ENCODE data around the gene RALGDS. TPM values are rescaled to one million over a fixed set of nuclear protein-coding genes. Genes with fewer than 3 reads are reported as not detected.

The RALGDS gene
- total RNA-seq, 6 experiments from 2014 or later: 4.3 to 19.8 (median 5.7) TPM

DNA sequence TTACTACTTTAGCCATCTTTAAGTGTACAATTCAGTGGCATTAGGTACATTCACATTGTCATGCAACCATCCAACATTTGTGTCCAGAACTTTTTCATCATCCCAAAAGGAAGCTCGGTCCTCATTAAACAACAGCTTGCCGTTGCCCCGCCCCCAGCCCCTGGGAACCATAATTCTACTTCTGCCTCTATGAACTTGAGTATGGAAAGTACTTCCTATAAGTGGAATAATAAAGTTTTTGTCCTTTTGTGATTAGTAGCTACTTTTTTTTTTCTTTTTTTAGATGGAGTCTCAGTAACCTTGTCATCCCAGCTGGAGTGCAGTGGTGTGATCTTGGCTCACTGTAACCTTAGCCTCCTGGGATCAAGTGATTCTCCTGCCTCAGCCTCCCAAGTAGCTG lies 37.7 kb upstream of the RALGDS start:
- no peaks in the 10 kb centered on the region for H3K27me3 ChIP-seq
- peaks cover 0 to 6% (median 0%) of the 10 kb centered on the region in 4 donors for H3K4me1 ChIP-seq
- H3K36me3 ChIP-seq: no peaks in the 10 kb centered on the region
- ATAC-seq (no peak), DNase-seq (no peak)
- no peak overlapping the region for H3K4me3 ChIP-seq
- H3K27ac ChIP-seq: no peak overlapping the region
- H3K9me3 ChIP-seq: no peaks in the 10 kb centered on the region
- intact Hi-C loops (cut with DNase I): no loop called here
- TF ChIP-seq, protein P1, sequence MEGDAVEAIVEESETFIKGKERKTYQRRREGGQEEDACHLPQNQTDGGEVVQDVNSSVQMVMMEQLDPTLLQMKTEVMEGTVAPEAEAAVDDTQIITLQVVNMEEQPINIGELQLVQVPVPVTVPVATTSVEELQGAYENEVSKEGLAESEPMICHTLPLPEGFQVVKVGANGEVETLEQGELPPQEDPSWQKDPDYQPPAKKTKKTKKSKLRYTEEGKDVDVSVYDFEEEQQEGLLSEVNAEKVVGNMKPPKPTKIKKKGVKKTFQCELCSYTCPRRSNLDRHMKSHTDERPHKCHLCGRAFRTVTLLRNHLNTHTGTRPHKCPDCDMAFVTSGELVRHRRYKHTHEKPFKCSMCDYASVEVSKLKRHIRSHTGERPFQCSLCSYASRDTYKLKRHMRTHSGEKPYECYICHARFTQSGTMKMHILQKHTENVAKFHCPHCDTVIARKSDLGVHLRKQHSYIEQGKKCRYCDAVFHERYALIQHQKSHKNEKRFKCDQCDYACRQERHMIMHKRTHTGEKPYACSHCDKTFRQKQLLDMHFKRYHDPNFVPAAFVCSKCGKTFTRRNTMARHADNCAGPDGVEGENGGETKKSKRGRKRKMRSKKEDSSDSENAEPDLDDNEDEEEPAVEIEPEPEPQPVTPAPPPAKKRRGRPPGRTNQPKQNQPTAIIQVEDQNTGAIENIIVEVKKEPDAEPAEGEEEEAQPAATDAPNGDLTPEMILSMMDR (IDR thresholded peaks at IDR 0.05): no peak
- no peak for TF ChIP-seq POLR2A (IDR thresholded peaks at IDR 0.05)
- 100% methylated on average over 3 of the region's 3 CpGs for WGBS (ENCODE audit: insufficient coverage, low coverage, low lambda C conversion rate, missing lambda C conversion rate)

DNA sequence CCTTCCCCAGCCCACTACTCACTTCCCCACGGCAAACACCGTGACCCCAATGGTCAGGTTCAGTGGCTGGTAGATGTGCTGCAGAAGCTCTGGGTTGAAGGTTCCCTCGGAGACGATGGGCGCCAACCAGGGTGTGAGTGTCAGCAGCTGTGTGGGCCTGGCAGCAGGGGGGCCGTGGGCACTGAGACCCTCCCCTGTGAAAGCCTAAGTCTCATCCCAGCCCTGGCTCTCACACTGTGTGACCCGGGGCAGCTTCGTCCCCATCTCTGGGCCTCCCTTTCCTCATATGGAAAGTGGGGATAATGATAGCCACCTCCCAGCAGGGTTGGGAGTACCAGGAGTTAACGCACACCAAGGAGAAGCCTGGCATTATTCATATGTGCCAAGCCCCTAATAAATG lies 34.1 kb upstream of the RALGDS start:
- H3K4me3 ChIP-seq: no peak overlapping the region
- DNase-seq (peak in 1 of 3 donors; percentile 47), ATAC-seq (no peak)
- no peaks in the 10 kb centered on the region for H3K36me3 ChIP-seq
- H3K9me3 ChIP-seq: no peaks in the 10 kb centered on the region
- 100% methylated on average over 1 of the region's 9 CpGs for WGBS (ENCODE audit: insufficient coverage, low coverage, low lambda C conversion rate, missing lambda C conversion rate)
- no peak overlapping the region for H3K27ac ChIP-seq
- intact Hi-C loops (cut with DNase I): no loop called here
- TF ChIP-seq, protein P1 (IDR thresholded peaks at IDR 0.05): no peak
- TF ChIP-seq POLR2A (IDR thresholded peaks at IDR 0.05): no peak
- H3K4me1 ChIP-seq: no peaks in the 10 kb centered on the region
- no peaks in the 10 kb centered on the region for H3K27me3 ChIP-seq

DNA sequence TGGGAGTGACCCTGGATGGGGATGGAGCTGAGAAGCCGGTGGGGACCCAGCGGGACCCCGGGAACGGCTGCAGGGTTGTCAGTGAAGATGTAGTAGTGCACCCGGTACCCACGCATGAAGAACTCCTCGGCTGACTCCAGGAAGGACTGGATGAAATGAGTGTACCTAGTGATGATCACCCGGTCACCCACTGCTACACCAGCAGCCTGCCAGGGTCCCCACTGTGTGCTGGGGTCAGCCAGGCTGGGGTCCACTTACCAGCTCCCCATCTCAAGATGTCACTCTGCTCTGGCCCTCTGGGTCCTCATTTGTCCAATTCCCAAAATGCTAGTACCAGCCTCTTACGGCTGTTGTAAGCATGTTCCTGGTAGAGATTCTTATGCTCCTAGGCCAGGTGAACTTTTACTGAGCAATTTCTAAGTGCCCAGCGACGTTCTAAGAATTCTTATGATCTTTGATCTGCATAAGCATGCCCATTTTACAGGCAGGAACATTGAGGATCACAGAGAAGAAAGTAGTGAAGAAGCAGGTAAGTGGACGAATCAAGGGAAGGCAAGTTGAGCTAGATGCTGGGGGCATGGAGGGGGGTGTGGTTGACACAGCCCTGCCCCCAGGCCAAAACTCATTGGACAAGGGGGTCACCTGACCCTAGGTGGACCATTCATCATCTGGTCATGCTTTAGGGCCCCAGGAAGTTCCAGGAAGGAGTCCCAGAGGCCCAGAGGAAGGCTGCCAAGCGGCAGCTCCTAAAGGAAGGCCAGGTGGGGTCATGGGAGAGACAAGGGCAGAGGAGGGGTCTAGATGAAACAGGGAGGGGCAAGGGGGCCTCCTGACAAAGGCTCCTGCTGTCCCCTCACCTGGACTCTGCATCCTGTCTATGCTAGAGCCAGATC lies 33.3 kb upstream of the RALGDS start:
- ATAC-seq (no peak), DNase-seq (peak in 1 of 3 donors; percentile 15)
- H3K27ac ChIP-seq: no peak overlapping the region
- 64% methylated on average over 4 of the region's 13 CpGs for WGBS (ENCODE audit: insufficient coverage, low coverage, low lambda C conversion rate, missing lambda C conversion rate)
- no peaks in the 10 kb centered on the region for H3K4me1 ChIP-seq
- intact Hi-C loops (cut with DNase I): no loop called here
- H3K27me3 ChIP-seq: no peaks in the 10 kb centered on the region
- TF ChIP-seq, protein P1 (IDR thresholded peaks at IDR 0.05): no peak
- no peak for TF ChIP-seq POLR2A (IDR thresholded peaks at IDR 0.05)
- H3K36me3 ChIP-seq: no peaks in the 10 kb centered on the region
- no peak overlapping the region for H3K4me3 ChIP-seq
- H3K9me3 ChIP-seq: no peaks in the 10 kb centered on the region

DNA sequence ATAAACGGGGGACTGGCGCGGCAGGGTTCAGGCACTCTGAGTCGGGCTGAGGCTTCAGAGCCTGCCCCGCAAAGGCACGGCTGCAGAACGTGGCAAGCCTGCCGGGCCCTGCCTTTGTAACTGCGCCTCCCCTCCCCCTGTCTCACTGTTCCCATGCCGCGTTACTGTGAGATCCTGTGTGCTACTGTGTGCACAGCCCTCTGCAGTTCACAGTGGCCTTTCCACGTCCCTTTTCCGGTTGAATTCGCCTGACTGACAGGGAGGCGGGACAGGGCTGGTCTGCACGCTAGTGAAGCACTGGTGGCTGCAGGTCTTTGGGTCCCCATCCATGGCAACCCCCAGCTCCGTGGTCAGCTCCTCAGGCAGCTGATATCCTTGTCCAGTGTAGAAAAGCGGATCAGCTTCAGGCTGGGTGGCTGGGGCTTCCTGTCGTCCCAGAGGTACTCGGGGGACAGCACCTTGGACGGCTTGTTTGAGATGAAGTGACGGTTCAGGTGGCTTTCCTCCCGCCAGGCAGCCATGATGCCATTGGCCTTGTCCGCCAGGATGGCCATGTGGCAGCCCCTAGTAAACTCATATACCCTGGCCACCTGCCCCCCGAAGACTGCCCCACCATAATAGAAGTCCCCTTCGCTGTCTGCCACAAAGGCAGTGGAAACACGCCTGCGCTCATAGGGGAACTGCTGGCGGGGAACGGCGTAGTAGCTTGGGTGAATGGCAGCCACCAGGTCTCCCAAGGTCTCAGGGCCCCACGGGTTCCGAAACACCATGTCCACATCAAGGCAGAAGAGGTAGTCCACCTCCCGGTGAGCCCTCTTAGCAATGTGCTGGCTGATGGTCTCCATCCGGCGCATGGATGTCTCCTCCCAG lies 32.4 kb upstream of the RALGDS start:
- Histone ChIP-seq H3K36me3 (no peaks in the 10 kb centered on the region), H3K4me1 (peaks cover 0 to 3% (median 0%) of the 10 kb centered on the region in 4 donors), H3K27me3 (no peaks in the 10 kb centered on the region), H3K4me3 (no peak overlapping the region), H3K9me3 (no peaks in the 10 kb centered on the region), H3K27ac (no peak overlapping the region)
- WGBS (ENCODE audit: insufficient coverage, low coverage, low lambda C conversion rate, missing lambda C conversion rate): 79% methylated on average over 6 of the region's 36 CpGs
- no peak for TF ChIP-seq POLR2A (IDR thresholded peaks at IDR 0.05)
- TF ChIP-seq, protein P1 (IDR thresholded peaks at IDR 0.05): no peak
- DNase-seq (peak in 1 of 3 donors; percentile 47), ATAC-seq (no peak)
- intact Hi-C loops (cut with DNase I): no loop called here

Measured in right lobe of liver (tissue), 6 donors.